HepG2 (cell line): ENCODE results near the gene TMEM185B. TPM values are rescaled to one million over a fixed set of nuclear protein-coding genes. Genes with fewer than 3 reads are reported as not detected.

Experiments
- BHLHE40 ChIP-seq: IDR thresholded peaks from 2 replicates; pipeline ENCODE4 v1.6.1; 2011; ENCODE audit warnings: low read length, improper control_type of control experiment
- CEBPG ChIP-seq: IDR thresholded peaks from 2 replicates; pipeline ENCODE4 v1.6.1; 2016
- CREM ChIP-seq, 2 experiments: sonication (generic) in 1 of 2; formaldehyde crosslinking in 1 of 2; IDR thresholded peaks; 2 replicates each; pipeline versions ENCODE4 v1.4.0 to v1.6.1; 2016 to 2020; ENCODE audit warnings: antibody characterized with exemption in 1 of 2, mild to moderate bottlenecking in 1 of 2, missing genetic modification reagents in 1 of 2
- CTCF ChIP-seq: sonication (generic); formaldehyde crosslinking; IDR thresholded peaks from 2 replicates; pipeline ENCODE4 v1.5.0; 2020; ENCODE audit warnings: mild to moderate bottlenecking, missing genetic modification reagents, moderate library complexity
- E2F1 ChIP-seq: sonication (generic); formaldehyde crosslinking; IDR thresholded peaks from 2 replicates; pipeline ENCODE4 v1.5.0; 2020; ENCODE audit warnings: missing genetic modification reagents
- E2F2 ChIP-seq: sonication (generic); formaldehyde crosslinking; IDR thresholded peaks from 2 replicates; pipeline ENCODE4 v1.4.0; 2020; ENCODE audit warnings: missing genetic modification reagents, borderline replicate concordance
- ELK4 ChIP-seq: sonication (generic); formaldehyde crosslinking; IDR thresholded peaks from 2 replicates; pipeline ENCODE4 v1.9.0; 2021; ENCODE audit warnings: missing genetic modification reagents, borderline replicate concordance
- FOXA3 ChIP-seq: IDR thresholded peaks from 2 replicates; pipeline ENCODE4 v1.6.1; 2016; ENCODE audit warnings: missing genetic modification reagents, missing compliant biosample characterization
- HDAC1 ChIP-seq: sonication (generic); formaldehyde crosslinking; IDR thresholded peaks from 2 replicates; pipeline ENCODE4 v1.5.1; 2020; ENCODE audit warnings: mild to moderate bottlenecking, missing genetic modification reagents
- HDAC2 ChIP-seq: sonication (generic); formaldehyde crosslinking; IDR thresholded peaks from 2 replicates; pipeline ENCODE4 v1.4.0; 2020; ENCODE audit warnings: missing genetic modification reagents
- HIVEP1 ChIP-seq: sonication (generic); formaldehyde crosslinking; IDR thresholded peaks from 2 replicates; pipeline ENCODE4 v1.4.0; 2020; ENCODE audit warnings: mild to moderate bottlenecking, missing genetic modification reagents
- HNRNPK ChIP-seq: fragments of 200-400 bp; formaldehyde crosslinking; IDR thresholded peaks from 2 replicates; pipeline ENCODE4 v1.6.1; 2018; ENCODE audit warnings: low read length, low read depth, moderate library complexity, mild to moderate bottlenecking; ENCODE audit not compliant: poor library complexity, severe bottlenecking
- KMT2B ChIP-seq: IDR thresholded peaks from 2 replicates; pipeline ENCODE4 v1.6.1; 2016; ENCODE audit warnings: missing genetic modification reagents, missing compliant biosample characterization
- MTA1 ChIP-seq: sonication (generic); formaldehyde crosslinking; IDR thresholded peaks from 2 replicates; pipeline ENCODE4 v1.4.0; 2020; ENCODE audit warnings: missing genetic modification reagents, mild to moderate bottlenecking, borderline replicate concordance
- NBN ChIP-seq: fragments of 450-650 bp; conservative IDR thresholded peaks from 2 replicates; pipeline ENCODE4 v1.6.1; 2017
- NCOA2 ChIP-seq: sonication (generic); formaldehyde crosslinking; IDR thresholded peaks from 2 replicates; pipeline ENCODE4 v1.8.0; 2022; ENCODE audit warnings: inconsistent platforms
- NFYC ChIP-seq: IDR thresholded peaks from 2 replicates; pipeline ENCODE4 v1.6.1; 2016; ENCODE audit warnings: missing genetic modification reagents, missing compliant biosample characterization
- SALL1 ChIP-seq: sonication (generic); formaldehyde crosslinking; IDR thresholded peaks from 2 replicates; pipeline ENCODE4 v1.8.0; 2022; ENCODE audit warnings: mild to moderate bottlenecking, missing genetic modification reagents
- SIX4 ChIP-seq: sonication (generic); formaldehyde crosslinking; IDR thresholded peaks from 2 replicates; pipeline ENCODE4 v1.4.0; 2020; ENCODE audit warnings: missing genetic modification reagents
- SNRNP70 ChIP-seq: fragments of 200-400 bp; formaldehyde crosslinking; IDR thresholded peaks from 2 replicates; pipeline ENCODE4 v1.6.1; 2017; ENCODE audit warnings: mild to moderate bottlenecking, low read depth, low read length, moderate library complexity
- THRA ChIP-seq: sonication (generic); formaldehyde crosslinking; IDR thresholded peaks from 2 replicates; pipeline ENCODE4 v1.4.0; 2020; ENCODE audit warnings: missing genetic modification reagents, borderline replicate concordance
- ZKSCAN1 ChIP-seq: fragments of 150-350 bp; IDR thresholded peaks from 2 replicates; pipeline ENCODE4 v1.6.1; 2014; ENCODE audit warnings: low read length
- ZNF3 ChIP-seq: IDR thresholded peaks from 2 replicates; pipeline ENCODE4 v1.7.0; 2017; ENCODE audit warnings: inconsistent platforms
- ZNF496 ChIP-seq: sonication (generic); formaldehyde crosslinking; IDR thresholded peaks from 2 replicates; pipeline ENCODE4 v1.8.1; 2023; ENCODE audit warnings: mild to moderate bottlenecking, moderate library complexity, missing genetic modification reagents; ENCODE audit not compliant: insufficient replicate concordance
- ZSCAN25 ChIP-seq: sonication (generic); formaldehyde crosslinking; IDR thresholded peaks from 2 replicates; pipeline ENCODE4 v1.8.0; 2022; ENCODE audit warnings: mild to moderate bottlenecking, missing genetic modification reagents
- polyA plus RNA-seq, 8 experiments: library from polyadenylated mRNA; depleted of rRNA in 3 of 8; stranded (reverse) in 7 of 8; unstranded in 1 of 8; fragments of >200 nt; fragmentation: Illumina TruSeq in 4 of 8; extraction: Trizol in 4 of 8; gene quantifications; 2 replicates each; pipeline versions ENCODE4 v1.2.1 to v1.2.3, GENCODE V29; 2011 to 2016; ENCODE audit warnings: low read depth in 4 of 8, missing spikeins in 1 of 8, mixed read lengths in 1 of 8; ENCODE audit not compliant: insufficient read depth in 1 of 8
- total RNA-seq, 5 experiments: library from RNA; depleted of rRNA; stranded (reverse); fragments of >200 nt; fragmentation: Illumina TruSeq; extraction: Trizol; gene quantifications; 2 replicates each; pipeline ENCODE4 v1.2.3, GENCODE V29; 2016; ENCODE audit warnings: low read depth in 1 of 5

TMEM185B gene
- total and polyA plus RNA-seq, 2 of the 13 experiments (the other 11 are each of a cell fraction or from before 2014, with no cell fraction given): 5.6 to 7.0 TPM

- TF ChIP-seq ELK4 (CRISPR knock-in tag) (no peak), NFYC (peak; percentile 96), SNRNP70 (no peak), HDAC1 (CRISPR knock-in tag) (peak; percentile 73), HDAC2 (CRISPR knock-in tag) (peak; percentile 78), CTCF (CRISPR knock-in tag) (no peak), MTA1 (CRISPR knock-in tag) (no peak), HNRNPK (peak; percentile 57), CEBPG (CRISPR knock-in tag) (no peak), ZKSCAN1 (no peak), E2F2 (CRISPR knock-in tag) (no peak), SALL1 (CRISPR knock-in tag) (peak; percentile 59), CREM (IDR thresholded peaks at IDR 0.05) (peak; percentile 38; the same call in 1 of the 2 replicates), CREM (CRISPR knock-in tag; IDR thresholded peaks at IDR 0.05) (no peak), HIVEP1 (CRISPR knock-in tag) (peak; percentile 82), THRA (no peak), KMT2B (CRISPR knock-in tag) (peak; percentile 51; the same call in 1 of the 2 replicates), E2F1 (peak; percentile 55; the same call in 1 of the 2 replicates), ZNF3 (CRISPR knock-in tag) (no peak), ZSCAN25 (CRISPR knock-in tag) (no peak), SIX4 (no peak), NCOA2 (CRISPR knock-in tag) (no peak), BHLHE40 (no peak), FOXA3 (CRISPR knock-in tag) (peak; percentile 28), NBN (no peak), ZNF496 (CRISPR knock-in tag) (no peak)
Observed at GRCh38 chr2:120252225-120253020, 29.2 kb upstream of the TMEM185B start, which contains the start of gene RALB (continued).
